HEK293 (cell line): ENCODE data around the gene POU2F2.

ENCODE experiments used
- CTCF ChIA-PET: fragments of 350-600 bp; formaldehyde crosslinking; extraction: SDS; loops from one replicate; lab custom pipeline; 2021; ENCODE audit warnings: antibody characterized with exemption; lab: Yijun Ruan, JAX
- POLR2A ChIA-PET: fragments of 300-600 bp; formaldehyde crosslinking; extraction: SDS; loops from one replicate; lab custom pipeline; 2020; ENCODE audit warnings: antibody characterized with exemption, inconsistent platforms; lab: Yijun Ruan, JAX
- H3K27ac ChIP-seq: fragments of 200-500 bp; sonication (Bioruptor generic); 2 replicates; pipeline ENCODE4 v1.5.1; 2014; ENCODE audit warnings: low read depth, low read length, control low read depth, inconsistent platforms; ENCODE audit errors: extremely low read depth
- H3K36me3 ChIP-seq, 2 experiments: fragments of 200-500 bp in 1 of 2; sonication (Bioruptor generic) in 1 of 2; 1 replicate in 1 of 2; 2 replicates in 1 of 2; pipeline ENCODE4 v1.5.1; 2014 to 2017; ENCODE audit warnings: inconsistent platforms in 2 of 2, low read length in 2 of 2; ENCODE audit not compliant: control insufficient read depth in 2 of 2, insufficient read depth in 1 of 2
- H3K4me1 ChIP-seq: fragments of 200-500 bp; sonication (Bioruptor generic); 2 replicates; pipeline ENCODE4 v1.5.1; 2014; ENCODE audit warnings: mild to moderate bottlenecking, low read length, inconsistent platforms; ENCODE audit not compliant: control insufficient read depth, insufficient read depth
- H3K4me3 ChIP-seq: 2 replicates; pipeline ENCODE4 v1.5.1; 2011; ENCODE audit warnings: low read depth, mild to moderate bottlenecking, control low read depth, low read length, moderate library complexity
- H3K9me3 ChIP-seq: fragments of 200-500 bp; sonication (Bioruptor generic); 2 replicates; pipeline ENCODE4 v1.5.1; 2014; ENCODE audit warnings: low read depth, low read length, inconsistent platforms; ENCODE audit not compliant: control insufficient read depth, insufficient read depth
- ATF2 ChIP-seq: fragments of 450-650 bp; formaldehyde crosslinking; IDR thresholded peaks from 2 replicates; pipeline ENCODE4 v1.5.1; 2016; ENCODE audit warnings: missing biosample characterization, missing genetic modification characterization, low read depth
- FEZF1 ChIP-seq: fragments of 450-650 bp; formaldehyde crosslinking; IDR thresholded peaks from 2 replicates; pipeline ENCODE4 v1.5.1; 2016; ENCODE audit warnings: missing biosample characterization, missing genetic modification characterization
- GLI2 ChIP-seq: fragments of 450-650 bp; formaldehyde crosslinking; IDR thresholded peaks from 2 replicates; pipeline ENCODE4; 2017; ENCODE audit warnings: missing biosample characterization, missing genetic modification characterization, low read depth, borderline replicate concordance
- HOXD13 ChIP-seq: sonication (generic); formaldehyde crosslinking; IDR thresholded peaks from 2 replicates; pipeline ENCODE4 v1.8.0; 2022; ENCODE audit warnings: missing genetic modification reagents, borderline replicate concordance
- SP2 ChIP-seq: fragments of 450-650 bp; formaldehyde crosslinking; IDR thresholded peaks from 2 replicates; pipeline ENCODE4 v1.5.1; 2016; ENCODE audit warnings: missing biosample characterization, missing genetic modification characterization
- SP7 ChIP-seq: fragments of 450-650 bp; formaldehyde crosslinking; IDR thresholded peaks from 2 replicates; pipeline ENCODE4 v1.5.1; 2016; ENCODE audit warnings: missing biosample characterization, missing genetic modification characterization
- WT1 ChIP-seq: fragments of 450-650 bp; formaldehyde crosslinking; IDR thresholded peaks from 2 replicates; pipeline ENCODE4 v1.5.1; 2016; ENCODE audit warnings: missing biosample characterization, missing genetic modification characterization
- ZFP37 ChIP-seq: fragments of 450-650 bp; formaldehyde crosslinking; IDR thresholded peaks from 2 replicates; pipeline ENCODE4 v1.5.1; 2016; ENCODE audit warnings: missing biosample characterization, missing genetic modification characterization
- ZNF138 ChIP-seq: fragments of 450-650 bp; formaldehyde crosslinking; IDR thresholded peaks from 2 replicates; pipeline ENCODE4 v1.5.1; 2016; ENCODE audit warnings: missing biosample characterization, missing genetic modification characterization, borderline replicate concordance
- ZNF280D ChIP-seq: fragments of 450-650 bp; formaldehyde crosslinking; IDR thresholded peaks from 2 replicates; pipeline ENCODE4 v1.5.1; 2016; ENCODE audit warnings: missing biosample characterization, missing genetic modification characterization
- ZNF302 ChIP-seq: fragments of 450-650 bp; formaldehyde crosslinking; IDR thresholded peaks from 2 replicates; pipeline ENCODE4 v1.5.1; 2016; ENCODE audit warnings: missing biosample characterization, missing genetic modification characterization, low read depth
- ZNF311 ChIP-seq: fragments of 450-650 bp; formaldehyde crosslinking; IDR thresholded peaks from 2 replicates; pipeline ENCODE4 v1.5.1; 2017; ENCODE audit warnings: missing biosample characterization, missing genetic modification characterization, borderline replicate concordance
- ZNF341 ChIP-seq: fragments of 450-650 bp; formaldehyde crosslinking; IDR thresholded peaks from 2 replicates; pipeline ENCODE4; 2016; ENCODE audit warnings: low read depth, missing biosample characterization, missing genetic modification characterization
- ZNF404 ChIP-seq: fragments of 450-650 bp; formaldehyde crosslinking; IDR thresholded peaks from 2 replicates; pipeline ENCODE4 v1.5.1; 2017; ENCODE audit warnings: missing biosample characterization, missing genetic modification characterization
- ZNF423 ChIP-seq: fragments of 450-650 bp; formaldehyde crosslinking; IDR thresholded peaks from 2 replicates; pipeline ENCODE4 v1.5.1; 2016; ENCODE audit warnings: missing biosample characterization, missing genetic modification characterization
- ZNF433 ChIP-seq: fragments of 450-650 bp; formaldehyde crosslinking; IDR thresholded peaks from 2 replicates; pipeline ENCODE4 v1.5.1; 2016; ENCODE audit warnings: missing biosample characterization, missing genetic modification characterization, low read depth
- ZNF529 ChIP-seq: fragments of 450-650 bp; formaldehyde crosslinking; IDR thresholded peaks from 2 replicates; pipeline ENCODE4 v1.5.1; 2017; ENCODE audit warnings: missing genetic modification characterization, missing biosample characterization; ENCODE audit not compliant: insufficient replicate concordance
- ZNF596 ChIP-seq: fragments of 450-650 bp; IDR thresholded peaks from 2 replicates; pipeline ENCODE4 v1.5.0; 2018; ENCODE audit warnings: missing biosample characterization, mild to moderate bottlenecking, missing genetic modification characterization, moderate library complexity
- ZNF610 ChIP-seq: fragments of 450-650 bp; formaldehyde crosslinking; IDR thresholded peaks from 2 replicates; pipeline ENCODE4 v1.5.1; 2016; ENCODE audit warnings: missing biosample characterization, missing genetic modification characterization, borderline replicate concordance
- ZNF701 ChIP-seq: fragments of 450-650 bp; formaldehyde crosslinking; IDR thresholded peaks from 2 replicates; pipeline ENCODE4 v1.5.1; 2016; ENCODE audit warnings: missing biosample characterization, missing genetic modification characterization
- ZNF747 ChIP-seq: fragments of 450-650 bp; formaldehyde crosslinking; IDR thresholded peaks from 2 replicates; pipeline ENCODE4 v1.5.1; 2016; ENCODE audit warnings: missing biosample characterization, missing genetic modification characterization
- ZNF768 ChIP-seq: fragments of 450-650 bp; formaldehyde crosslinking; IDR thresholded peaks from 2 replicates; pipeline ENCODE4 v1.5.1; 2018; ENCODE audit warnings: missing biosample characterization, mild to moderate bottlenecking, missing genetic modification characterization
- ZNF776 ChIP-seq: fragments of 450-650 bp; formaldehyde crosslinking; IDR thresholded peaks from 2 replicates; pipeline ENCODE4 v1.5.0; 2017; ENCODE audit warnings: missing biosample characterization, missing genetic modification characterization, borderline replicate concordance
- ZNF830 ChIP-seq: fragments of 450-650 bp; IDR thresholded peaks from 2 replicates; pipeline ENCODE4 v1.5.0; 2018; ENCODE audit warnings: missing biosample characterization, missing genetic modification characterization, low read depth, mild to moderate bottlenecking, moderate library complexity
- ZXDB ChIP-seq: fragments of 450-650 bp; formaldehyde crosslinking; IDR thresholded peaks from 2 replicates; pipeline ENCODE4 v1.5.1; 2016; ENCODE audit warnings: missing biosample characterization, missing genetic modification characterization
- TF ChIP-seq, protein P1 (sequence below): sonication (generic); formaldehyde crosslinking; IDR thresholded peaks from 2 replicates; pipeline ENCODE4 v1.8.1; 2022; ENCODE audit warnings: mild to moderate bottlenecking, moderate library complexity, missing genetic modification reagents
- TF ChIP-seq, protein P2 (sequence below): IDR thresholded peaks from 2 replicates; pipeline ENCODE4 v1.6.1; 2011; ENCODE audit warnings: mild to moderate bottlenecking, low read depth, low read length, borderline replicate concordance
- TF ChIP-seq, protein P3 (sequence below): fragments of 450-650 bp; IDR thresholded peaks from 2 replicates; pipeline ENCODE4 v1.5.1; 2018; ENCODE audit warnings: missing biosample characterization, missing genetic modification characterization

Gene POU2F2

DNA sequence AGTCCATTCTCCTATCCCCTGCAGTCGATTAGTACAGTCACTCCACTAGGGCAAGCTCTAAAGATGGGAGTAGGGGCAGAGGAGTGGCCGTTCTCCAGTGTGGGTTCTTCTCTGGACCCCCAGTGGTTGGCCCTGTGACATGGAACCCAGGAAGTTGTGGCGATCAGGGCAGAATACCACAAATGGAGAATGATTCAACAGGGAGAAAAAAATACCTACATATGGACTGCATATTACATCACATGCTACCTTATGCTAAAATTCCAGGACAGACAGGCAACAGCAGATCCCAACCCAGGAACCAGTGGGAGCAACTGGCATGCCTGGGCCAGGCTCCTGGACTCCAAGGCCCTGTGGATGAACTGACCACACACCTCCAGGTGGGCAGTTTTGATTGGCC lies 20.4 kb downstream of the POU2F2 start:
- H3K4me1 ChIP-seq: peaks cover 9% of the 10 kb centered on the region; the same call in 1 of the 2 replicates
- H3K36me3 ChIP-seq: no peaks in the 10 kb centered on the region
- POLR2A ChIA-PET: no interaction called here
- H3K4me3 ChIP-seq: no peak overlapping the region
- TF ChIP-seq FEZF1 (tag by site-specific recombination) (no peak), ZNF830 (tag by site-specific recombination) (no peak), ZNF423 (tag by site-specific recombination) (no peak), ZNF433 (tag by site-specific recombination) (no peak), ZNF529 (no peak), HOXD13 (CRISPR knock-in tag) (no peak), ZNF404 (tag by site-specific recombination) (no peak), GLI2 (tag by site-specific recombination) (no peak), ZNF138 (tag by site-specific recombination) (no peak), ZNF701 (tag by site-specific recombination) (no peak), ZNF302 (tag by site-specific recombination) (no peak), ZNF311 (tag by site-specific recombination) (no peak), ZNF280D (tag by site-specific recombination) (no peak), ZNF768 (tag by site-specific recombination) (no peak), ZNF747 (tag by site-specific recombination) (no peak), ZNF596 (tag by site-specific recombination) (no peak)
- TF ChIP-seq, all 188 proteins: peak for 0
- CTCF ChIA-PET: interaction anchor here (0.5 to 4.6 kb wide), 11 partner anchors 10 to 455 kb away, joined by 3 to 41 read pairs (median 4); partner anchors contain the start of gene GSK3A
- Histone ChIP-seq H3K9me3 (no peaks in the 10 kb centered on the region), H3K27ac (no peak overlapping the region)

DNA sequence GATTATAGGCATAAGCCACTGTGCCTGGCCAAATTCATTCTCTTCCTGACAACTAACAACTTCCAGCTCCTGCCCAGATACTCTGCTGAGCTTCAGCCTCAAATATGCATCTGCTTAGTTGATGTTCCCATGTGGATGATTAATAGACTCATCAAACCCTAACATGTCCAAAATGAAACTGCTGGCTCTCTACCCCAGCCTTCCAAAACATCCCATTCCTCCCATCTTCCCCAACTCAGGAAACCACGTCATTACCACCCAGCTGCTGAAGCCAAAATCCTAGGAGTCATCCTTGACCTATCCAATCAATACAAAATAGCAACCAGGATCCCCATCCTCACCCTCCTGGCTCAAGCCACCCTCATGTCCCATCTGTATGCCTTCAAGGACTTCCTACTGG lies 20.9 kb downstream of the POU2F2 start:
- Histone ChIP-seq H3K36me3 (no peaks in the 10 kb centered on the region), H3K9me3 (no peaks in the 10 kb centered on the region), H3K27ac (no peak overlapping the region), H3K4me3 (no peak overlapping the region), H3K4me1 (peaks cover 9% of the 10 kb centered on the region; the same call in 1 of the 2 replicates)
- POLR2A ChIA-PET: no interaction called here
- CTCF ChIA-PET: interaction anchor here (0.5 to 4.7 kb wide), 19 partner anchors 9 to 456 kb away, joined by 3 to 101 read pairs (median 4); partner anchors contain the start of genes CXCL17 and GSK3A
- no peak for TF ChIP-seq WT1 (tag by site-specific recombination)
- TF ChIP-seq ZNF776 (tag by site-specific recombination): no peak
- no peak for TF ChIP-seq ZFP37 (tag by site-specific recombination)
- TF ChIP-seq SP7 (tag by site-specific recombination): no peak
- no peak for TF ChIP-seq ZNF341
- TF ChIP-seq ZNF610 (tag by site-specific recombination): no peak
- TF ChIP-seq, protein P1, sequence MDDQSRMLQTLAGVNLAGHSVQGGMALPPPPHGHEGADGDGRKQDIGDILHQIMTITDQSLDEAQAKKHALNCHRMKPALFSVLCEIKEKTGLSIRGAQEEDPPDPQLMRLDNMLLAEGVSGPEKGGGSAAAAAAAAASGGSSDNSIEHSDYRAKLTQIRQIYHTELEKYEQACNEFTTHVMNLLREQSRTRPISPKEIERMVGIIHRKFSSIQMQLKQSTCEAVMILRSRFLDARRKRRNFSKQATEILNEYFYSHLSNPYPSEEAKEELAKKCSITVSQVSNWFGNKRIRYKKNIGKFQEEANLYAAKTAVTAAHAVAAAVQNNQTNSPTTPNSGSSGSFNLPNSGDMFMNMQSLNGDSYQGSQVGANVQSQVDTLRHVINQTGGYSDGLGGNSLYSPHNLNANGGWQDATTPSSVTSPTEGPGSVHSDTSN (CRISPR knock-in tag): no peak
- TF ChIP-seq SP2 (tag by site-specific recombination): no peak
- no peak for TF ChIP-seq ATF2 (tag by site-specific recombination)
- TF ChIP-seq, protein P2, sequence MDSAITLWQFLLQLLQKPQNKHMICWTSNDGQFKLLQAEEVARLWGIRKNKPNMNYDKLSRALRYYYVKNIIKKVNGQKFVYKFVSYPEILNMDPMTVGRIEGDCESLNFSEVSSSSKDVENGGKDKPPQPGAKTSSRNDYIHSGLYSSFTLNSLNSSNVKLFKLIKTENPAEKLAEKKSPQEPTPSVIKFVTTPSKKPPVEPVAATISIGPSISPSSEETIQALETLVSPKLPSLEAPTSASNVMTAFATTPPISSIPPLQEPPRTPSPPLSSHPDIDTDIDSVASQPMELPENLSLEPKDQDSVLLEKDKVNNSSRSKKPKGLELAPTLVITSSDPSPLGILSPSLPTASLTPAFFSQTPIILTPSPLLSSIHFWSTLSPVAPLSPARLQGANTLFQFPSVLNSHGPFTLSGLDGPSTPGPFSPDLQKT: no peak
- TF ChIP-seq, protein P3, sequence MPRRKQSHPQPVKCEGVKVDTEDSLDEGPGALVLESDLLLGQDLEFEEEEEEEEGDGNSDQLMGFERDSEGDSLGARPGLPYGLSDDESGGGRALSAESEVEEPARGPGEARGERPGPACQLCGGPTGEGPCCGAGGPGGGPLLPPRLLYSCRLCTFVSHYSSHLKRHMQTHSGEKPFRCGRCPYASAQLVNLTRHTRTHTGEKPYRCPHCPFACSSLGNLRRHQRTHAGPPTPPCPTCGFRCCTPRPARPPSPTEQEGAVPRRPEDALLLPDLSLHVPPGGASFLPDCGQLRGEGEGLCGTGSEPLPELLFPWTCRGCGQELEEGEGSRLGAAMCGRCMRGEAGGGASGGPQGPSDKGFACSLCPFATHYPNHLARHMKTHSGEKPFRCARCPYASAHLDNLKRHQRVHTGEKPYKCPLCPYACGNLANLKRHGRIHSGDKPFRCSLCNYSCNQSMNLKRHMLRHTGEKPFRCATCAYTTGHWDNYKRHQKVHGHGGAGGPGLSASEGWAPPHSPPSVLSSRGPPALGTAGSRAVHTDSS: no peak
- no peak for TF ChIP-seq ZXDB
